GM04504 (cell line): ENCODE results near the gene KCNJ4.

Source experiments
- DNase-seq: peaks from one replicate; pipeline ENCODE4 v3.0.0-alpha.2; 2012; ENCODE audit warnings: low read depth

KCNJ4 gene

DNA sequence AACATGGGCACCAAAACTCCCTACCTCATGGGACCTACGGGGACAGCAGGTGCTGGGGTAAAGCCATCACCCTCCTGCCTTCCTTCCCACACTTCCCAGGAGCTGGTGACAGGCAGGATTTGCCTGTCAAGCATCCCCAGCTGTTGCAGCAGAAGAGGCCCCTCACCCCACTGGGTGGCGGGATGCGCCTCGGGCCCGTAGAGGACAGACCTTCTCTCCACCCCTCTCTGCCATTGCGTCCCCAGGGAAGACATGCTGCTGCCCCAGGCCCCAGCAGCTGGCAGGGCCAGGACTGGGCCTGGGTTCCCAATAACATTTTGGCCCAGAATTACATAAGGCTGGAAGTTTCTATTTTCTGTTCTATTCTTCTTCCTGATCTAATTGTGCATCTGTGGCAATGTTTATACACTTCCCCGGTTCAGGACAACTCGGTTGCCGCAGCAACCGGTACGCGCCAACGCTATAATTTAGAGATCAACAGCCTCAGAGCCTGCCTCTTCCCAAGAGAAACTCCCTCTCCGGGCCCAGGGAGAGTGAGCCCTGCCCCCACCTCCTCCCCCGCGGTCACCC is 25.4 kb downstream of the KCNJ4 start:
- no peak for DNase-seq

DNA sequence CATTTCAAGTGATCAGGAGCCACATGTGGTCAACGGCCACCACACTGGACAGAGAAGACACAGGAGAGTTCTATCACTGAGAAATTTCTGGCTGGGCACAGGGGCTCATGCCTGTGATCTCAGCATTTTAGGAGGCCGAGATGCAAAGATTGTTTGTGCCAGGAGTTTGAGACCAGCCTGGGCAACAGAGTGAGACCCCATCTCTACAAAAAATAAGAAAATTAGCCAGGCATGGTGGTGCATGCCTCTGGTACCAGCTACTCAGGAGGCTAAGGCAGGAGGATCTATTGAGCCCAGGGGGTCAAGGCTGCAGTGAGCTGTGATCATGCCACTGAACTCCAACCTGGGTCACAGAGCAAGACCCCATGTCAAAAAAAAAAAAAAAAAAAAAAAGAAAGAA is 26.3 kb downstream of the KCNJ4 start:
- DNase-seq: no peak

GRCh38 chr22:38427940-38428339 is 27.1 kb downstream of the KCNJ4 start:
- DNase-seq: no peak

GRCh38 chr22:38427465-38427864 is 27.5 kb downstream of the KCNJ4 start:
- DNase-seq: no peak

GRCh38 chr22:38426628-38427027 is 28.4 kb downstream of the KCNJ4 start:
- no peak for DNase-seq

DNA sequence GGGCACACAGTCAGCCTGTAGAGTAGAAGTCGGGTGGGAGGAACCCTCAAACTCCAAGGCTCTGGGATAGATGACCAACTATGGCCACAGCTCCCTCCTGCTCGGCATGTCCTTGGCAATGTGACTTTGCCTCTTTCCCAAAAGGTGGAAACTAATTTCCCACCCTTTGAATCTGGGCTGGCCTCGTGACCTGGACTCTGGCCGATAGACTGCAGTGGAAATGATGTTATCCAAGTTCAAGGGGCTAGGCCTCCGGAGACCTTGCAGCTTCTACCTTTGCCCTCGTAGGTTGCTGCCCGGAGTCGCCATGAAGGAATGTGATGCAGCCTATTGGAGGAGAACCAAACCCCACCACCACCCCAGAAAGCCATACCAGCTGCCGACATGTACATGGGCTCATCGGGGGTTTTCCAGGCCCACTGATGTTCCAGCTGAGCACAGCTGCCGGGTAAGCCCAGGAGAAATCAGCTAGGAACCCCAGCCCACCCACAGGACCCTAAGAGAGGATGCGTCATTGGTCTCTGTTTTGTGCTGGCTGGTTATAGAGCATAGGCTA is 30.4 kb downstream of the KCNJ4 start:
- DNase-seq: no peak

- DNase-seq: no peak
These were observed 31.2 kb downstream of the KCNJ4 start for GRCh38 chr22:38423512-38424503.

GRCh38 chr22:38422611-38423511 is 32.1 kb downstream of the KCNJ4 start:
- DNase-seq: no peak

DNA sequence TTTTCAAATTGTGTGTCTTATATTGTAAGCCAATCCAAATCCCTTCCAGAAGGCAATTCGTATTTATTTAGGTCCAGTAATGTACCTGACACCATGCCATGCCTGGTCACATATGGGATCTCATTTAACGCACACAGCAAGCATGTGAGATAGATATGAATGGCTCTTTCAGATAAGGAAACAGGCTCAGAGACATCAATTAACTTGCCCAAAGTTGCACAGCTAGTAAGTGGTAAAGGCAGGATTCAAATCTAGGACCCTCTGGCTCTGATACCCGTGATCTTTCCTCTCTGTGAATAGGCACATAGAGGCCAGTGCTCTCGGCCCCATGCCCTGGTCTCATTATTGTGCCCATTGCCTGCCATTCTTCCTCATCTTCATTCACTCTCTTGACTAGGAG is 34.3 kb downstream of the KCNJ4 start:
- no peak for DNase-seq

GRCh38 chr22:38419858-38420160 is 35.2 kb downstream of the KCNJ4 start:
- DNase-seq: no peak

GRCh38 chr22:38419121-38419857 is 35.7 kb downstream of the KCNJ4 start:
- no peak for DNase-seq

DNA sequence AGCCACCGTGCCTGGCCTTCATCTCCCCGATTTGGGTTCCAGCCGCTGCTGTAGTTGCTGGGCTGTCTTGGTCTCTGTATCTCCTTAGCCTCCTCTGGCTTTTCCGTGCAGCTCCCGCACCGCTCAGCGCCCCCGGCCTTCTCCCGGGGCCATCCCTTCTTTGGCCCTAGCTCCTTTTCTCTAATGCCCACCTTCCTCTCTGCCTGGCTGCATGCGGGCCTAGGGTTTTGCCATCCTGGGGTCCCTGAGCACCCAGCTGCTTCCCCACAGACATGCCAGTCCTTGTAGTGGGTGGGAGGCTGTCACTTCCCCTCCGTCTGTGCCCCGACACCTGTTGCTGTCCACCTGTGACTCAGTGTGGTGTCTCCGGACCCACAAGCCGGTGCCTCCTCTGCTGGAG is 36.4 kb downstream of the KCNJ4 start:
- no peak for DNase-seq

- no peak for DNase-seq
These were observed 37.5 kb downstream of the KCNJ4 start for GRCh38 chr22:38417252-38418060.

DNA sequence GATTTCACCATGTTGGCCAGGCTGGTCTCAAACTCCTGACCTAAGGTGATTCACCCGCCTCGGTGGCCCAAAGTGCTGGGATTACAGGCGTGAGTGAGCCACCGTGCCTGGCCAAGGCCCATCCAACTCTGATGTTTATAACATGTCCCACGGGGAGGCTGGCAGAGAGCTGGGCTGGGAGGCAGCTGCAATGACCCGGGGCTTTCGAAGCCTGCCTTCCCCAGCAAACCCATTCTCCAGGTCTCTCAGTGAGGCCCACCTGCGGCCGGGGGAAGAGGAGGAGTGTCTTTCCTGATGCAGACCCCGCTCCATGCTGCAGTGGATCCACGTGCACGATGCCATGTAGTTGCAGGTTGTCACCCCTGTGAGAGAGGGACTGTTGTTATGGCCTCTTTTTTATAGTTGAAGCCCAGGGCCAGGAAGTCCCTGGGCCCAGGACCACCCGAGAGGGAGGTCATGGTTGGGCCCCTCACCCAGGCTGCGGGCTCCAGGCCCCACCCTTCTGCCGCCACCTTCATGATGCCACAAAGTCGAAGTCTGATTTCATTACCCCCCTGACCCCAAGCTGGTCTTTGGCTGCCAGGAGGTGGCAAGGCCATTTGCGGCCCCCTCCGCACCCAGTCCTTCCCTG is 38.3 kb downstream of the KCNJ4 start:
- DNase-seq: no peak

DNA sequence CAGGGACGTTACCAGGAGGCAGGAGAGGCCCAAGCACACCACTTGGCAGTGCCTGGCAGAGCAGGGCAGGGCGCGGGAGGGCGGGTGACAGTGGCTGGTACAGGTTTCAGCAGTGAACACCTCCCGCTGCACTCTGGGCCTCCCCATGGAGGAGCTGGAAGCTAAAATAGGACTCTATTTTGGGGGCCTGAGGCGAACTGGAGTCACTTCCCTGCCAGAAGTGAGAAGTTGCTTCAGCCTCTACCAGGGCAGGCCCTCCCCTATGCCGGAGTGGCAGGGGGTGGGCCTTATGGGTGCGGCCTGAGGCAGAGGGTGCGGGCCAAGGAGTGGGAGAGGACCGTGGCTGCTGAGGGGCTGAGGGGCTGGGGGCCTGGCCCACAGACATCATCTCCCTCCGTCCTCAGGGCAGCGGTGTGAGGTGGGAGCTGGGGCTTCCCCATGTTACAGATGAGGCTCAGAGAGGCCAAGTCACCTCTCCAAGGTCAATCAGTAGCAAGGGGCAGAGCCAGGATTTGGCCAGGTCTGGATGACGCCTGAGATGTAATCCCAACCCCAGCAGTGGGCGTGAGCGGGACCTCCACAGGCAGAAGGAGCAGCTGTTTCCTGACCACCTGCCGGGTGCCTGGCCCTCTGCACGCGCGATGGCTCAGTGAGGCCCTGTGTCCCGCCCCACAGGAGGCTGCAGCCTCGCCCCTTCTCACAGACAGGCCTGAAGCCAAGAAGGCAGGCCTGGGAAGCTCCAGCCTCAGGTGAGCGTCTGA is 39.3 kb downstream of the KCNJ4 start:
- no peak for DNase-seq

GRCh38 chr22:38415046-38415445 is 40.0 kb downstream of the KCNJ4 start:
- no peak for DNase-seq

DNA sequence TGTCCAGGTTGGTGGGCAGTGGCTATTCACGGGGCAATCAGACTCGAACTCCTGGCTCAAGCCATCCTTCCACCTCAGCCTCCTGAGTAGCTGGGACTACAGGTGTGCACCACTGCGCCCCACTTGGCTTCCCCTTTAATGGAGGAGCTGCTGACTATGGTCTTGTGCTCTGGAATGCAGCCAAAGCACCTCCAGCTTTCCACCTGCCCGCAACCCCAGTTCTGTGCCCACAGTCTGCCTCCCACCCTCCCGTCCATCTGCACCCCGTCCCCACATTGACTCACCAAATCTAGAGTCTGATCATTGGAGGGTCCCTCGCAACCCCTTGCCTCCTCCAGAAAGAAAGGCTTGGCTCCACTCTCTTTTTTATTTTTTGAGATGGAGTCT is 41.0 kb downstream of the KCNJ4 start:
- DNase-seq: no peak

GRCh38 chr22:38413085-38414008 is 41.7 kb downstream of the KCNJ4 start:
- no peak for DNase-seq
